Sigmoid colon (tissue), 4 donors: Measurements from ENCODE around the gene CCDC194.

Experiments
- EP300 ChIP-seq, 4 donors: sonication (generic); formaldehyde crosslinking; IDR thresholded peaks; one replicate each; pipeline ENCODE4 v1.6.1; 2017; ENCODE audit warnings: antibody characterized with exemption in 4 of 4
- TF ChIP-seq, protein P1 (sequence below), 4 experiments: fragments of 450-650 bp in 3 of 4; fragments of 200-600 bp in 1 of 4; IDR thresholded peaks; one replicate each; pipeline ENCODE4 v1.5.1; 2016 to 2019; ENCODE audit warnings: antibody characterized with exemption in 4 of 4, mild to moderate bottlenecking in 3 of 4, moderate library complexity in 2 of 4

DNA sequence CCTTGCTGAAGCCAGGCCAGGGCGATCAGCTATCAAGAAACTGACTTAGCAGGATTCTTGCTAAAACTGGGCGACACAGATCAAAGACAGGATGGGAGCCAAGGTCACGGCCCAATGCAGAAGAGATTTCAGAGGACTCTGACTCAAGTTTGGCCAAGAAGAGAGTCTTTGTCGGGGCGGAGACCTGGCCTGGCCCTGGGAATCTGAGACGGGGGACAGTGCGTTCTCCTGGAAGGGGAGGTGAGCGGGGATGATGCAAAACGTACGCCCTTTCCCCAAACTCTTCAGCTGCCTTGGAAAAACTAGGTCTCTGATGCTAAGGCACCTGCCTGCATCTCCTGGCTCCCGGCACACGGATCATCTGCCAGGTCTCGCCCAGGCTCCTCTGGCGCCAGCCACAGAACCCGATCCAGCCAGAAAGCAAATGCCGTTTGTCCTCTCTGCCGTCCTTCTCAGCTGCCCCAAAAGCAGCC, 35.7 kb upstream of the CCDC194 start:
- no peak for TF ChIP-seq EP300 (IDR thresholded peaks at IDR 0.05)
- TF ChIP-seq, protein P1, sequence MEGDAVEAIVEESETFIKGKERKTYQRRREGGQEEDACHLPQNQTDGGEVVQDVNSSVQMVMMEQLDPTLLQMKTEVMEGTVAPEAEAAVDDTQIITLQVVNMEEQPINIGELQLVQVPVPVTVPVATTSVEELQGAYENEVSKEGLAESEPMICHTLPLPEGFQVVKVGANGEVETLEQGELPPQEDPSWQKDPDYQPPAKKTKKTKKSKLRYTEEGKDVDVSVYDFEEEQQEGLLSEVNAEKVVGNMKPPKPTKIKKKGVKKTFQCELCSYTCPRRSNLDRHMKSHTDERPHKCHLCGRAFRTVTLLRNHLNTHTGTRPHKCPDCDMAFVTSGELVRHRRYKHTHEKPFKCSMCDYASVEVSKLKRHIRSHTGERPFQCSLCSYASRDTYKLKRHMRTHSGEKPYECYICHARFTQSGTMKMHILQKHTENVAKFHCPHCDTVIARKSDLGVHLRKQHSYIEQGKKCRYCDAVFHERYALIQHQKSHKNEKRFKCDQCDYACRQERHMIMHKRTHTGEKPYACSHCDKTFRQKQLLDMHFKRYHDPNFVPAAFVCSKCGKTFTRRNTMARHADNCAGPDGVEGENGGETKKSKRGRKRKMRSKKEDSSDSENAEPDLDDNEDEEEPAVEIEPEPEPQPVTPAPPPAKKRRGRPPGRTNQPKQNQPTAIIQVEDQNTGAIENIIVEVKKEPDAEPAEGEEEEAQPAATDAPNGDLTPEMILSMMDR (IDR thresholded peaks at IDR 0.05): no peak
